Measurements from ENCODE around the gene MDGA2. TPM values are rescaled to one million over a fixed set of nuclear protein-coding genes. Genes with fewer than 3 reads are reported as not detected.

The MDGA2 gene
- total RNA-seq, 1 experiment from 2014 or later = not detected

DNA sequence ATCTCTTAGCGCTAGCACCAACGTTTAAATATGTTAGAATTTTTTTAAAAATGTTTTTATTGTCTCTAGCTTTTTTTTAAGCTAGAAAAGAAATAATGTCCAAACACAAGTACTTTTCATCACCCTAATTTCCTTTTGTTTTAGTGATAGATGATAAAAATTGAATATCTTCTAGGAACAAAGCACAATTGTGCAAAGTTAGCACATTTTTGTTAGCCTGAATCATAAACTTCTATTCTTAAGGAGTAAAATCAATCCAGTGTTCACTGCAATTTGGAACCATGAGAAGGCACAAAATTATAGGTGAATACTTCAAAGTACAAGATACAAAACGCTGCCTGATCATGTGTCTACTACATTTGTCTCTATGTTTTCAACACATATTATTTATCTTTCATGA, 615.4 kb downstream of the MDGA2 start:
- TF ChIP-seq, protein P1, sequence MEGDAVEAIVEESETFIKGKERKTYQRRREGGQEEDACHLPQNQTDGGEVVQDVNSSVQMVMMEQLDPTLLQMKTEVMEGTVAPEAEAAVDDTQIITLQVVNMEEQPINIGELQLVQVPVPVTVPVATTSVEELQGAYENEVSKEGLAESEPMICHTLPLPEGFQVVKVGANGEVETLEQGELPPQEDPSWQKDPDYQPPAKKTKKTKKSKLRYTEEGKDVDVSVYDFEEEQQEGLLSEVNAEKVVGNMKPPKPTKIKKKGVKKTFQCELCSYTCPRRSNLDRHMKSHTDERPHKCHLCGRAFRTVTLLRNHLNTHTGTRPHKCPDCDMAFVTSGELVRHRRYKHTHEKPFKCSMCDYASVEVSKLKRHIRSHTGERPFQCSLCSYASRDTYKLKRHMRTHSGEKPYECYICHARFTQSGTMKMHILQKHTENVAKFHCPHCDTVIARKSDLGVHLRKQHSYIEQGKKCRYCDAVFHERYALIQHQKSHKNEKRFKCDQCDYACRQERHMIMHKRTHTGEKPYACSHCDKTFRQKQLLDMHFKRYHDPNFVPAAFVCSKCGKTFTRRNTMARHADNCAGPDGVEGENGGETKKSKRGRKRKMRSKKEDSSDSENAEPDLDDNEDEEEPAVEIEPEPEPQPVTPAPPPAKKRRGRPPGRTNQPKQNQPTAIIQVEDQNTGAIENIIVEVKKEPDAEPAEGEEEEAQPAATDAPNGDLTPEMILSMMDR (IDR thresholded peaks at IDR 0.05; ENCODE audit: unreplicated experiment) = no peak
- H3K4me1 Mint-ChIP-seq (ENCODE audit: low read depth, unreplicated experiment) = no peaks in the 10 kb centered on the region
- no peaks in the 10 kb centered on the region for H3K27me3 Mint-ChIP-seq (ENCODE audit: unreplicated experiment)
- no peak overlapping the region for H3K4me3 Mint-ChIP-seq (ENCODE audit: low read depth, unreplicated experiment)
- BruUV-seq (replicated peaks) = no TSS peak
- DNase-seq = no peak
- CTCF ChIA-PET = no interaction called here
- peaks cover 4% of the 10 kb centered on the region for H3K9me3 Mint-ChIP-seq (ENCODE audit: low read depth, unreplicated experiment)
- H3K36me3 Mint-ChIP-seq (ENCODE audit: insufficient read depth, unreplicated experiment) = no peaks in the 10 kb centered on the region
- H3K27ac Mint-ChIP-seq (ENCODE audit: unreplicated experiment) = no peak overlapping the region
- intact Hi-C loops (cut with micrococcal nuclease; ENCODE audit: unreplicated experiment) = no loop called here

DNA sequence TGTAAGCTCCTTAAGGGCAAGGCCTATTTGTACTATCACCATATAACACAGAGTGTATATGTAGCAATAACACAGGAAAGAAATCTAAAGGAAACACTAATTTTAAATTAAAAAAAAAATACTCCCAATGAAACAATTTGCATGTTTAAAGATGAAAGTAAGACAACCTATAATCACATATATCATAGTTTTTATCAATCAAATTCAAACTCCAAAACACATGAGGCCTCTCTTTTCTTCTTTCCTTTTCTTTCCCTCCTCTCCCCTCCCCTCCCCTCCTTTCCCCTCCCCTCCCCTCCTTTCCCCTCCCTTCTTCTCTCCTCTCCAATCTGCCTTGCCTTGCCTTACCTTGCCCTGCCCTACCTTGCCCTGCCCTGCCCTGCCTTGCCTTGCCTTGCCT, 618.0 kb downstream of the MDGA2 start:
- CTCF ChIA-PET = no interaction called here
- Mint-ChIP-seq H3K4me1 (ENCODE audit: low read depth, unreplicated experiment) (no peaks in the 10 kb centered on the region), H3K36me3 (ENCODE audit: insufficient read depth, unreplicated experiment) (no peaks in the 10 kb centered on the region), H3K9me3 (ENCODE audit: low read depth, unreplicated experiment) (peaks cover 8% of the 10 kb centered on the region), H3K27me3 (ENCODE audit: unreplicated experiment) (no peaks in the 10 kb centered on the region), H3K4me3 (ENCODE audit: low read depth, unreplicated experiment) (no peak overlapping the region), H3K27ac (ENCODE audit: unreplicated experiment) (no peak overlapping the region)
- TF ChIP-seq, protein P1 (IDR thresholded peaks at IDR 0.05; ENCODE audit: unreplicated experiment) = no peak
- BruUV-seq (replicated peaks) = no TSS peak
- intact Hi-C loops (cut with micrococcal nuclease; ENCODE audit: unreplicated experiment) = no loop called here
- DNase-seq = no peak

DNA sequence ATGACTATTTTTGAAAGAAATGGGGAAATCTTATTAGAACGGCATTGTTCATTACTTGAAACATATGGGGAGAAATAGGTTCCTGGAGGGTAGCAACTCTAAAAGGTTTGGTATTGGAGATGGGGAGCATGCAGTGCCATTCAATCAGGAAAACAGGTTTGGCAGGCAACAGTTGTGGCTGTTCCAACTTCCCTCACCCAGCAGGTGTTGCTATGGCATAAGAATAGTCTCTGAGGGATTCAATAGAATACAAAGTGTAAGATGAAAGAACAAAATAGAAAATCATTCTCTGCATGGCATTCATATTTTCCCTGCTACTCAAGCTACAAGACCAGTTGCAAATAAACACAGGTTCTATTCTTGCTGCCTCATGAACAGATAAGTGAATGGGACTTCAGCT, 630.6 kb downstream of the MDGA2 start:
- CTCF ChIA-PET = no interaction called here
- Mint-ChIP-seq H3K4me3 (ENCODE audit: low read depth, unreplicated experiment) (no peak overlapping the region), H3K9me3 (ENCODE audit: low read depth, unreplicated experiment) (peaks cover 2% of the 10 kb centered on the region), H3K27ac (ENCODE audit: unreplicated experiment) (no peak overlapping the region), H3K36me3 (ENCODE audit: insufficient read depth, unreplicated experiment) (no peaks in the 10 kb centered on the region), H3K27me3 (ENCODE audit: unreplicated experiment) (no peaks in the 10 kb centered on the region), H3K4me1 (ENCODE audit: low read depth, unreplicated experiment) (no peaks in the 10 kb centered on the region)
- TF ChIP-seq, protein P1 (IDR thresholded peaks at IDR 0.05; ENCODE audit: unreplicated experiment) = no peak
- DNase-seq = peak; percentile 8
- BruUV-seq (replicated peaks) = no TSS peak
- intact Hi-C loops (cut with micrococcal nuclease; ENCODE audit: unreplicated experiment) = loop anchor here (2.0 to 10.0 kb wide), 2 partner anchors 230 to 494 kb away; no protein-coding TSS in a partner anchor

DNA sequence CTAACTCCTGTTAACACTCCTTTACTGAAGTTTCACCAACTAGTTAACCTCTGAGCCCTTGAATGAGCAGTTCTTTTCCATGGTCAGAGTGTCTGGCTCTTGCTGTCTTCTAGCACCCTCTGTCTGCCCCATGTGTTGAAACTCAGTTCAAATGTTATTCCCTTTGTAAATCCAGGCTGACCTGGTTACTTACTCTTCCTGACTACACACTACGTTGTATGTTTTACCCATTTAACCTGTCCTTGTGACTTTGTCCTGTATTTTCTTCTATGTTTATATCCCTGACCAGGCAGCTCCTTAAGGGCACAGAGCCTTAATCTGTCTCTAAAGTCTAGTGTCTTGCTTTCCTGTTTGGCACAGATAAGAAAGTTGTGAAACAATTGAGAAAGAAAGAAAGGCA, 634.9 kb downstream of the MDGA2 start:
- H3K36me3 Mint-ChIP-seq (ENCODE audit: insufficient read depth, unreplicated experiment) = no peaks in the 10 kb centered on the region
- CTCF ChIA-PET = no interaction called here
- H3K27me3 Mint-ChIP-seq (ENCODE audit: unreplicated experiment) = no peaks in the 10 kb centered on the region
- H3K9me3 Mint-ChIP-seq (ENCODE audit: low read depth, unreplicated experiment) = peaks cover 2% of the 10 kb centered on the region
- peak; percentile 2 for DNase-seq
- TF ChIP-seq, protein P1 (IDR thresholded peaks at IDR 0.05; ENCODE audit: unreplicated experiment) = no peak
- intact Hi-C loops (cut with micrococcal nuclease; ENCODE audit: unreplicated experiment) = loop anchor here (2.0 to 10.0 kb wide), 2 partner anchors 234 to 460 kb away; no protein-coding TSS in a partner anchor
- H3K4me3 Mint-ChIP-seq (ENCODE audit: low read depth, unreplicated experiment) = no peak overlapping the region
- no peak overlapping the region for H3K27ac Mint-ChIP-seq (ENCODE audit: unreplicated experiment)
- no peaks in the 10 kb centered on the region for H3K4me1 Mint-ChIP-seq (ENCODE audit: low read depth, unreplicated experiment)
- BruUV-seq (replicated peaks) = no TSS peak
